Lower lobe of right lung (tissue), 2 donors: ENCODE data around the gene EMD. TPM values are rescaled to one million over a fixed set of nuclear protein-coding genes. Genes with fewer than 3 reads are reported as not detected.

ENCODE experiments used
- ATAC-seq, 2 donors: fragments of 200-7000 bp; cut with Tn5 transposase; one replicate each; pipeline ENCODE4 v1.9.1; 2020 to 2022; ENCODE audit warnings: mild to moderate bottlenecking in 2 of 2, moderate library complexity in 2 of 2
- DNase-seq: peaks from one replicate; pipeline ENCODE4 v3.0.0-alpha.2; 2020
- H3K27ac ChIP-seq: fragments of 200-600 bp; one replicate; pipeline ENCODE4 v1.8.0; 2022
- H3K27me3 ChIP-seq: fragments of 200-600 bp; one replicate; pipeline ENCODE4 v1.8.0; 2022; ENCODE audit warnings: low read depth
- H3K36me3 ChIP-seq: fragments of 200-600 bp; one replicate; pipeline ENCODE4 v1.8.0; 2022; ENCODE audit warnings: mild to moderate bottlenecking
- H3K4me1 ChIP-seq: fragments of 200-600 bp; one replicate; pipeline ENCODE4 v1.8.0; 2022
- H3K4me3 ChIP-seq: fragments of 200-600 bp; one replicate; pipeline ENCODE4 v1.8.0; 2022; ENCODE audit warnings: mild to moderate bottlenecking
- H3K9me3 ChIP-seq: fragments of 200-600 bp; one replicate; pipeline ENCODE4 v1.8.0; 2022
- CTCF ChIP-seq: fragments of 200-600 bp; IDR thresholded peaks from one replicate; pipeline ENCODE4 v1.8.0; 2022; ENCODE audit warnings: antibody characterized with exemption, mild to moderate bottlenecking
- intact Hi-C: fragments of 100-400 bp; cut with DNase I; formaldehyde crosslinking; loops from one replicate; pipeline ENCODE4 v1.11.0; 2022
- total RNA-seq: library from RNA; stranded (reverse); fragmentation: NEBNext Ultra II Directional; extraction: Animal tissue kit (Norgen Biotek cat#: 25700); gene quantifications from one replicate; pipeline ENCODE4 v1.2.1, GENCODE V29; 2021
- donor health status: DM: no; HTN: yes; CAD: no; lungs with severe emphysema.

The EMD gene
- total RNA-seq, 1 donor from 2014 or later = 50.9 TPM

GRCh38 chrX:154348114-154348531 lies 31.0 kb upstream of the EMD start:
- no peak for ATAC-seq

GRCh38 chrX:154348646-154349358 lies 30.3 kb upstream of the EMD start:
- ATAC-seq (no peak), DNase-seq (peak; percentile 32)
- peaks cover 52% of the 10 kb centered on the region for H3K36me3 ChIP-seq
- no peaks in the 10 kb centered on the region for H3K9me3 ChIP-seq
- no peak for TF ChIP-seq CTCF
- no peak overlapping the region for H3K4me3 ChIP-seq
- H3K27ac ChIP-seq = no peak overlapping the region
- H3K4me1 ChIP-seq = peaks cover 25% of the 10 kb centered on the region
- H3K27me3 ChIP-seq = no peaks in the 10 kb centered on the region
- intact Hi-C loops = no loop called here

More at GRCh38 chrX:154348114-154348531, 31.0 kb upstream of the EMD start:
- H3K27me3 ChIP-seq = no peaks in the 10 kb centered on the region
- DNase-seq = peak; percentile 19
- peaks cover 22% of the 10 kb centered on the region for H3K4me1 ChIP-seq
- no peak overlapping the region for H3K27ac ChIP-seq
- TF ChIP-seq CTCF = no peak
- no peak overlapping the region for H3K4me3 ChIP-seq
- no peaks in the 10 kb centered on the region for H3K9me3 ChIP-seq
- H3K36me3 ChIP-seq = peaks cover 45% of the 10 kb centered on the region
- intact Hi-C loops = no loop called here

- H3K4me3 ChIP-seq = no peak overlapping the region
- no peak overlapping the region for H3K27ac ChIP-seq
- DNase-seq (peak; percentile 37), ATAC-seq (no peak)
- intact Hi-C loops = no loop called here
- peaks cover 59% of the 10 kb centered on the region for H3K36me3 ChIP-seq
- H3K9me3 ChIP-seq = no peaks in the 10 kb centered on the region
- H3K4me1 ChIP-seq = peaks cover 27% of the 10 kb centered on the region
- H3K27me3 ChIP-seq = no peaks in the 10 kb centered on the region
- no peak for TF ChIP-seq CTCF
Measured at GRCh38 chrX:154349359-154349935, 29.6 kb upstream of the EMD start.

GRCh38 chrX:154349979-154350378 lies 29.1 kb upstream of the EMD start:
- Histone ChIP-seq H3K4me3 (no peak overlapping the region), H3K27me3 (no peaks in the 10 kb centered on the region), H3K4me1 (peaks cover 27% of the 10 kb centered on the region), H3K9me3 (no peaks in the 10 kb centered on the region), H3K36me3 (peaks cover 64% of the 10 kb centered on the region), H3K27ac (no peak overlapping the region)
- intact Hi-C loops = no loop called here
- peak; percentile 20 for DNase-seq
- no peak for TF ChIP-seq CTCF
- no peak for ATAC-seq

- Histone ChIP-seq H3K4me1 (peaks cover 28% of the 10 kb centered on the region), H3K27me3 (no peaks in the 10 kb centered on the region), H3K4me3 (no peak overlapping the region), H3K9me3 (no peaks in the 10 kb centered on the region), H3K36me3 (peaks cover 70% of the 10 kb centered on the region), H3K27ac (no peak overlapping the region)
- ATAC-seq (no peak), DNase-seq (peak; percentile 6)
- intact Hi-C loops = no loop called here
- TF ChIP-seq CTCF = no peak
Measured at GRCh38 chrX:154350429-154351182, 28.5 kb upstream of the EMD start.
